GM12878 (cell line): Measurements from ENCODE around the gene GPR62. TPM values are rescaled to one million over a fixed set of nuclear protein-coding genes. Genes with fewer than 3 reads are reported as not detected.

Experiments used
- ATAC-seq: fragments of 200-7000 bp; cut with Tn5 transposase; 3 replicates; pipeline ENCODE4 v1.9.1; 2020; ENCODE audit warnings: mild to moderate bottlenecking, moderate library complexity
- BruUV-seq: library from RNA; stranded (reverse); fragments of 400-500 nt; replicated peaks from 2 replicates; lab custom pipeline; 2021; lab: Mats Ljungman, UMichigan
- CTCF ChIA-PET: fragments of 300-600 bp; sonication (Branson Sonifier 250); formaldehyde crosslinking; extraction: SDS; loops from one replicate; lab custom pipeline; 2021; ENCODE audit warnings: inconsistent platforms; lab: Yijun Ruan, JAX
- POLR2A ChIA-PET: fragments of 350-600 bp; formaldehyde crosslinking; extraction: SDS; loops from one replicate; lab custom pipeline; 2021; ENCODE audit warnings: inconsistent platforms; lab: Charles Lee
- RAD21 ChIA-PET: fragments of 300-600 bp; sonication (Branson Sonifier 250); formaldehyde crosslinking; loops from one replicate; lab custom pipeline; 2023; ENCODE audit warnings: antibody characterized with exemption; ENCODE audit not compliant: unreplicated experiment; lab: Charles Lee
- SMC1A ChIA-PET: fragments of 300-600 bp; sonication (Branson Sonifier 250); formaldehyde crosslinking; loops from one replicate; lab custom pipeline; 2023; ENCODE audit not compliant: unreplicated experiment, uncharacterized antibody; lab: Charles Lee
- DNase-seq: peaks from one replicate; pipeline ENCODE4 v3.0.0-alpha.2; 2011; ENCODE audit warnings: low read depth, low spot score
- FAIRE-seq: peaks from 3 replicates; lab custom pipeline; 2011; peaks lifted over from hg19 to GRCh38; lab: Jason Lieb, UNC
- H2AFZ ChIP-seq: 2 replicates; pipeline ENCODE4 v1.6.0; 2011; ENCODE audit warnings: low read depth, low read length, control low read depth; ENCODE audit not compliant: control insufficient read depth
- H3K27ac ChIP-seq: 2 replicates; pipeline ENCODE4 v1.5.1; 2011; ENCODE audit warnings: control low read depth; ENCODE audit not compliant: control insufficient read depth, insufficient read depth
- H3K27me3 ChIP-seq, 2 experiments: replicated peaks in 1 of 2; 2 replicates each; pipeline versions ENCODE4 v1.6.0 to v1.6.1; 2011; ENCODE audit warnings: low read length in 1 of 2; ENCODE audit not compliant: control insufficient read depth in 2 of 2, insufficient read depth in 2 of 2
- H3K36me3 ChIP-seq, 2 experiments: 2 replicates each; pipeline ENCODE4 v1.5.1; 2011; ENCODE audit warnings: low read length in 1 of 2; ENCODE audit not compliant: control insufficient read depth in 2 of 2, insufficient read depth in 2 of 2
- H3K4me1 ChIP-seq: 2 replicates; pipeline ENCODE4 v1.6.1; 2011; ENCODE audit warnings: mild to moderate bottlenecking, low read length, moderate library complexity, mixed read lengths; ENCODE audit not compliant: control insufficient read depth, insufficient read depth
- H3K4me2 ChIP-seq: 2 replicates; pipeline ENCODE4 v1.6.0; 2011; ENCODE audit warnings: control low read depth; ENCODE audit not compliant: control insufficient read depth, insufficient read depth
- H3K4me3 ChIP-seq: fragments of 200-600 bp; sonication (generic); 2 replicates; pipeline ENCODE4 v1.5.1; 2016
- H3K79me2 ChIP-seq: 2 replicates; pipeline ENCODE4 v1.6.0; 2011; ENCODE audit warnings: low read length; ENCODE audit not compliant: control insufficient read depth, insufficient read depth
- H3K9ac ChIP-seq: 2 replicates; pipeline ENCODE4 v1.8.0; 2011; ENCODE audit warnings: low read length, control low read depth, mixed read lengths; ENCODE audit not compliant: control insufficient read depth, insufficient read depth
- H3K9me3 ChIP-seq: replicated peaks from 3 replicates; pipeline ENCODE4 v1.5.1; 2011; ENCODE audit warnings: mild to moderate bottlenecking, low read length; ENCODE audit not compliant: control insufficient read depth, insufficient read depth
- H4K20me1 ChIP-seq: 2 replicates; pipeline ENCODE4 v1.6.0; 2011; ENCODE audit not compliant: control insufficient read depth, insufficient read depth
- HDGF ChIP-seq: fragments of 450-650 bp; IDR thresholded peaks from 2 replicates; pipeline ENCODE4 v1.6.1; 2016; ENCODE audit warnings: antibody characterized with exemption
- PAX5 ChIP-seq: IDR thresholded peaks from 2 replicates; pipeline ENCODE4 v1.6.1; 2011; ENCODE audit warnings: low read depth, low read length, borderline replicate concordance
- WGBS: methylation state at CpG from one replicate; pipeline ENCODE4 v1.1.6; 2016; ENCODE audit warnings: low lambda C conversion rate; ENCODE audit not compliant: insufficient replicate concordance, insufficient coverage; ENCODE audit errors: missing lambda C conversion rate; 5-methylcytosine and 5-hydroxymethylcytosine counted together
- in situ Hi-C: fragments of 300-500 bp; cut with MboI; formaldehyde crosslinking; loops from 9 replicates; pipeline ENCODE4 v1.14.3; 2018; ENCODE audit warnings: mixed read lengths
- intact Hi-C: fragments of 100-400 bp; cut with micrococcal nuclease; formaldehyde crosslinking; loops from one replicate; pipeline ENCODE4 v1.14.2; 2022; ENCODE audit not compliant: unreplicated experiment
- polyA plus RNA-seq, 11 experiments: library from polyadenylated mRNA; depleted of rRNA in 4 of 11; unstranded in 6 of 11; stranded (reverse) in 5 of 11; fragments of >200 nt; fragmentation: Nextera tagmentation in 4 of 11; fragmentation: Illumina TruSeq in 1 of 11; extraction: Ambion mirVana in 4 of 11; extraction: Trizol in 1 of 11; gene quantifications; 1 replicate in 1 of 11; 2 replicates in 10 of 11; pipeline versions ENCODE4 v1.2.1 to v1.2.3, GENCODE V29; 2011 to 2016; ENCODE audit warnings: inconsistent platforms in 2 of 11, missing spikeins in 2 of 11, low read depth in 1 of 11
- total RNA-seq, 4 experiments: library from RNA; depleted of rRNA in 3 of 4; stranded (reverse); fragments of >200 nt in 3 of 4; fragmentation: Illumina TruSeq in 1 of 4; extraction: Trizol in 1 of 4; gene quantifications; 2 replicates each; pipeline versions ENCODE4 v1.2.1 to v1.2.3, GENCODE V29; 2013 to 2021

Gene GPR62
- total and polyA plus RNA-seq, 10 of the 15 experiments (the other 5 are each of a cell fraction or from before 2014, with no cell fraction given): not detected

- intact Hi-C loops: no loop called here
- CTCF ChIA-PET: no interaction called here
- ATAC-seq (no peak), FAIRE-seq (no peak), DNase-seq (no peak)
- WGBS: 95% methylated on average over 28 of the region's 28 CpGs
- Histone ChIP-seq H2AFZ (no peak overlapping the region), H4K20me1 (no peaks in the 10 kb centered on the region), H3K4me3 (no peak overlapping the region), H3K4me2 (no peak overlapping the region), H3K9ac (no peak overlapping the region), H3K9me3 (no peaks in the 10 kb centered on the region), H3K27me3 (no peaks in the 10 kb centered on the region), H3K4me1 (no peaks in the 10 kb centered on the region; the same call in 1 of the 2 replicates), H3K36me3 (peaks cover 15 to 40% of the 10 kb centered on the region in 2 experiments), H3K79me2 (peaks cover 12% of the 10 kb centered on the region), H3K27ac (no peak overlapping the region)
- BruUV-seq: no TSS peak
- in situ Hi-C loops: no loop called here
- RAD21 ChIA-PET: interaction anchor here (1.0 kb wide), 1 partner anchor 77 kb away, joined by 4 read pairs; no protein-coding TSS in a partner anchor
- POLR2A ChIA-PET: no interaction called here
- SMC1A ChIA-PET: no interaction called here
- TF ChIP-seq HDGF: no peak
Measured at GRCh38 chr3:51934991-51935885, 19.9 kb upstream of the GPR62 start.

GRCh38 chr3:51935886-51936755 is 19.1 kb upstream of the GPR62 start:
- no peak overlapping the region for H3K4me3 ChIP-seq
- no peaks in the 10 kb centered on the region for H3K9me3 ChIP-seq
- SMC1A ChIA-PET: no interaction called here
- ATAC-seq: no peak
- CTCF ChIA-PET: no interaction called here
- no peak overlapping the region for H3K4me2 ChIP-seq
- no peak overlapping the region for H3K27ac ChIP-seq
- peaks cover 21% of the 10 kb centered on the region for H3K79me2 ChIP-seq
- H3K9ac ChIP-seq: no peak overlapping the region
- RAD21 ChIA-PET: interaction anchor here (1.0 kb wide), 1 partner anchor 76 kb away, joined by 4 read pairs; no protein-coding TSS in a partner anchor
- FAIRE-seq: no peak
- no peak for TF ChIP-seq PAX5
- POLR2A ChIA-PET: no interaction called here
- BruUV-seq: no TSS peak
- in situ Hi-C loops (no loop called here), intact Hi-C loops (no loop called here)
- no peaks in the 10 kb centered on the region; the same call in 1 of the 2 replicates for H3K4me1 ChIP-seq
- H2AFZ ChIP-seq: no peak overlapping the region
- H3K27me3 ChIP-seq: no peaks in the 10 kb centered on the region
- peaks cover 15 to 40% of the 10 kb centered on the region in 2 experiments for H3K36me3 ChIP-seq
- DNase-seq: no peak
- H4K20me1 ChIP-seq: no peaks in the 10 kb centered on the region
- WGBS: 95% methylated on average over 24 of the region's 25 CpGs
